Adipose tissue (tissue), 3 donors: ENCODE measurements around the gene HSP90AB1. TPM values are rescaled to one million over a fixed set of nuclear protein-coding genes. Genes with fewer than 3 reads are reported as not detected.

Experiments used
- H3K27ac ChIP-seq: one replicate; pipeline ENCODE4 v1.5.1; 2013; ENCODE audit warnings: low read depth, low read length
- WGBS, 3 donors: extraction: QIAGEN DNeasy Blood & Tissue Kit; methylation state at CpG; one replicate each; pipeline ENCODE4 v1.1.7; 2013; 5-methylcytosine and 5-hydroxymethylcytosine counted together
- polyA plus RNA-seq, 3 donors: library from polyadenylated mRNA; stranded (reverse); fragments of 200-250 nt; gene quantifications; one replicate each; pipeline ENCODE4 v1.2.3, GENCODE V29; 2013
- donor health status: healthy with polysubstance abuse.
- donor health status: Bipolar disorder and iron deficiency.
- donor health status: healthy.

HSP90AB1 gene
- polyA plus RNA-seq, 3 donors = 452 to 676 (median 667) TPM

- WGBS, 3 donors = 59 to 65% (median 64%) methylated on average over 5 to 6 of the region's 6 CpGs
- H3K27ac ChIP-seq = no peak overlapping the region
Measured at GRCh38 chr6:44250067-44250717, 3.3 kb downstream of the HSP90AB1 start.

- 65 to 80% (median 80%) methylated on average over 3 of the region's 3 CpGs for WGBS, 3 donors
Measured at GRCh38 chr6:44250718-44251123, 3.8 kb downstream of the HSP90AB1 start.

GRCh38 chr6:44251576-44252524, 4.9 kb downstream of the HSP90AB1 start:
- WGBS, 3 donors = 90 to 93% (median 92%) methylated on average over 14 of the region's 14 CpGs
- no peak overlapping the region for H3K27ac ChIP-seq

More at GRCh38 chr6:44250718-44251123, 3.8 kb downstream of the HSP90AB1 start:
- H3K27ac ChIP-seq = no peak overlapping the region

GRCh38 chr6:44253307-44254101, 6.6 kb downstream of the HSP90AB1 start:
- 67 to 70% (median 70%) methylated on average over 10 of the region's 10 CpGs for WGBS, 3 donors
- no peak overlapping the region for H3K27ac ChIP-seq

GRCh38 chr6:44254191-44255104, 7.5 kb downstream of the HSP90AB1 start:
- 71 to 85% (median 84%) methylated on average over 12 of the region's 12 CpGs for WGBS, 3 donors
- no peak overlapping the region for H3K27ac ChIP-seq

GRCh38 chr6:44255105-44255808, 8.4 kb downstream of the HSP90AB1 start:
- H3K27ac ChIP-seq = no peak overlapping the region

GRCh38 chr6:44255871-44256774, 9.2 kb downstream of the HSP90AB1 start:
- no peak overlapping the region for H3K27ac ChIP-seq
- 20 to 30% (median 29%) methylated on average over 15 of the region's 15 CpGs for WGBS, 3 donors

More at GRCh38 chr6:44255105-44255808, 8.4 kb downstream of the HSP90AB1 start:
- WGBS, 3 donors = 55 to 80% (median 69%) methylated on average over 16 of the region's 16 CpGs

GRCh38 chr6:44256775-44257024, 9.8 kb downstream of the HSP90AB1 start:
- no peak overlapping the region for H3K27ac ChIP-seq
- WGBS, 3 donors = 0 to 3% (median 1%) methylated on average over 8 to 12 of the region's 12 CpGs

GRCh38 chr6:44257025-44257752, 10.3 kb downstream of the HSP90AB1 start, which contains the start of gene SLC35B2:
Gene SLC35B2 (minus strand): TSS chr6:44257528. CDS start chr6:44257410, 118 bp downstream.
- 0 to 1% (median 0%) methylated on average over 49 to 80 of the region's 80 CpGs for WGBS, 3 donors

GRCh38 chr6:44257753-44258324, 10.9 kb downstream of the HSP90AB1 start:
- WGBS, 3 donors = 23 to 35% (median 30%) methylated on average over 15 of the region's 15 CpGs
- H3K27ac ChIP-seq = no peak overlapping the region

More at GRCh38 chr6:44257025-44257752, 10.3 kb downstream of the HSP90AB1 start, which contains the start of gene SLC35B2:
- H3K27ac ChIP-seq = peak within 1 kb of the TSS; percentile 34

- 85 to 90% (median 86%) methylated on average over 9 of the region's 9 CpGs for WGBS, 3 donors
- H3K27ac ChIP-seq = no peak overlapping the region
Measured at GRCh38 chr6:44258325-44258863, 11.5 kb downstream of the HSP90AB1 start.

GRCh38 chr6:44258921-44259320, 12.0 kb downstream of the HSP90AB1 start:
- WGBS, 3 donors = 87 to 96% (median 95%) methylated on average over 3 of the region's 3 CpGs

GRCh38 chr6:44260011-44260410, 13.1 kb downstream of the HSP90AB1 start:
- 90 to 97% (median 97%) methylated on average over 8 of the region's 8 CpGs for WGBS, 3 donors
- H3K27ac ChIP-seq = no peak overlapping the region

More at GRCh38 chr6:44258921-44259320, 12.0 kb downstream of the HSP90AB1 start:
- no peak overlapping the region for H3K27ac ChIP-seq

GRCh38 chr6:44260451-44261297, 13.8 kb downstream of the HSP90AB1 start:
- WGBS, 3 donors = 89 to 97% (median 92%) methylated on average over 6 of the region's 6 CpGs
- no peak overlapping the region for H3K27ac ChIP-seq
